Esophagus muscularis mucosa (tissue), 4 donors: Measurements from ENCODE around the gene SND1. TPM values are rescaled to one million over a fixed set of nuclear protein-coding genes. Genes with fewer than 3 reads are reported as not detected.

Source experiments
- DNase-seq: peaks from one replicate; pipeline ENCODE4 v3.0.0-alpha.2; 2017; ENCODE audit errors: extremely low spot score
- H3K27ac ChIP-seq, 4 donors: fragments of 200-600 bp; sonication (generic); replicated peaks in 1 of 4; 1 replicate in 3 of 4; 2 replicates in 1 of 4; pipeline ENCODE4 v1.5.1; 2016 to 2019; ENCODE audit warnings: mild to moderate bottlenecking in 1 of 4
- H3K27me3 ChIP-seq, 4 donors: fragments of 200-600 bp; sonication (generic); one replicate each; pipeline versions ENCODE4 v1.5.1 to v1.6.0; 2016 to 2019
- H3K36me3 ChIP-seq, 4 donors: fragments of 200-600 bp; sonication (generic); one replicate each; pipeline ENCODE4 v1.5.1; 2016 to 2019
- H3K4me1 ChIP-seq, 4 donors: fragments of 200-600 bp; sonication (generic); one replicate each; pipeline ENCODE4 v1.5.1; 2016 to 2019
- H3K4me3 ChIP-seq, 4 donors: fragments of 200-600 bp; sonication (generic); 1 replicate in 2 of 4; 2 replicates in 2 of 4; pipeline ENCODE4 v1.5.1; 2016 to 2019; ENCODE audit warnings: mild to moderate bottlenecking in 4 of 4, moderate library complexity in 1 of 4
- H3K9me3 ChIP-seq, 4 donors: fragments of 200-600 bp; sonication (generic); 1 replicate in 3 of 4; 2 replicates in 1 of 4; pipeline ENCODE4 v1.5.1; 2016 to 2019
- CTCF ChIP-seq, 3 experiments: fragments of 200-600 bp in 2 of 3; fragments of 450-650 bp in 1 of 3; sonication (generic) in 2 of 3; IDR thresholded peaks; one replicate each; pipeline ENCODE4 v1.5.1; 2017 to 2019; ENCODE audit warnings: antibody characterized with exemption in 3 of 3, mild to moderate bottlenecking in 2 of 3, moderate library complexity in 1 of 3
- EP300 ChIP-seq: sonication (generic); formaldehyde crosslinking; IDR thresholded peaks from one replicate; pipeline ENCODE4 v1.6.1; 2017; ENCODE audit warnings: antibody characterized with exemption
- POLR2A ChIP-seq: fragments of 450-650 bp; IDR thresholded peaks from one replicate; pipeline ENCODE4 v1.6.1; 2017; ENCODE audit warnings: antibody characterized with exemption, moderate library complexity, mild to moderate bottlenecking, low read depth
- POLR2AphosphoS5 ChIP-seq, 2 donors: sonication (generic); formaldehyde crosslinking; IDR thresholded peaks; one replicate each; pipeline ENCODE4 v1.6.1; 2017; ENCODE audit warnings: antibody characterized with exemption in 2 of 2
- WGBS: methylation state at CpG from one replicate; pipeline ENCODE4 v1.1.5; 2018; 5-methylcytosine and 5-hydroxymethylcytosine counted together
- intact Hi-C: fragments of 100-400 bp; cut with DNase I; formaldehyde crosslinking; loops from one replicate; pipeline ENCODE4 v1.15.1; 2023
- total RNA-seq, 4 donors: library from RNA; depleted of rRNA; stranded (reverse); fragments of >200 nt; gene quantifications; one replicate each; pipeline versions ENCODE4 v1.1.0 to v1.2.1, GENCODE V29; 2016

The SND1 gene
- total RNA-seq, 4 donors from 2014 or later: 71.4 to 91.2 (median 81.3) TPM

- Histone ChIP-seq H3K36me3 (peaks cover 0 to 4% (median 0%) of the 10 kb centered on the region in 4 donors), H3K9me3 (no peaks in the 10 kb centered on the region), H3K4me3 (no peak overlapping the region), H3K27ac (no peak overlapping the region), H3K4me1 (peaks cover 2 to 11% (median 9%) of the 10 kb centered on the region in 4 donors), H3K27me3 (no peaks in the 10 kb centered on the region)
- TF ChIP-seq CTCF (IDR thresholded peaks at IDR 0.05) (no peak), EP300 (no peak), POLR2AphosphoS5 (IDR thresholded peaks at IDR 0.05) (no peak), POLR2A (no peak)
- 80% methylated on average over 2 of the region's 2 CpGs for WGBS
- intact Hi-C loops: no loop called here
- DNase-seq: no peak
Measured at GRCh38 chr7:128003787-128004186, 351.8 kb downstream of the SND1 start.

- Histone ChIP-seq H3K36me3 (peaks cover 0 to 4% (median 0%) of the 10 kb centered on the region in 4 donors), H3K4me3 (no peak overlapping the region), H3K27ac (no peak overlapping the region), H3K4me1 (peaks cover 2 to 12% (median 9%) of the 10 kb centered on the region in 4 donors), H3K9me3 (no peaks in the 10 kb centered on the region), H3K27me3 (no peaks in the 10 kb centered on the region)
- no peak for DNase-seq
- intact Hi-C loops: no loop called here
- 90% methylated on average over 6 of the region's 6 CpGs for WGBS
- TF ChIP-seq CTCF (IDR thresholded peaks at IDR 0.05) (no peak), POLR2A (no peak), POLR2AphosphoS5 (IDR thresholded peaks at IDR 0.05) (no peak), EP300 (no peak)
Measured at GRCh38 chr7:128004623-128005022, 352.6 kb downstream of the SND1 start.

- intact Hi-C loops: no loop called here
- DNase-seq: no peak
- H3K27ac ChIP-seq: no peak overlapping the region
- TF ChIP-seq POLR2A (no peak), CTCF (IDR thresholded peaks at IDR 0.05) (no peak), EP300 (no peak), POLR2AphosphoS5 (IDR thresholded peaks at IDR 0.05) (no peak)
- peaks cover 0 to 4% (median 0%) of the 10 kb centered on the region in 4 donors for H3K36me3 ChIP-seq
- H3K4me1 ChIP-seq: peaks cover 1 to 14% (median 10%) of the 10 kb centered on the region in 4 donors
- H3K4me3 ChIP-seq: no peak overlapping the region
- no peaks in the 10 kb centered on the region for H3K27me3 ChIP-seq
- 91% methylated on average over 7 of the region's 7 CpGs for WGBS
- no peaks in the 10 kb centered on the region for H3K9me3 ChIP-seq
Measured at GRCh38 chr7:128005117-128005516, 353.1 kb downstream of the SND1 start.

- H3K27ac ChIP-seq: no peak overlapping the region
- TF ChIP-seq POLR2A (no peak), EP300 (no peak), POLR2AphosphoS5 (IDR thresholded peaks at IDR 0.05) (no peak), CTCF (IDR thresholded peaks at IDR 0.05) (no peak)
- H3K4me3 ChIP-seq: no peak overlapping the region
- WGBS: 88% methylated on average over 2 of the region's 3 CpGs
- H3K9me3 ChIP-seq: no peaks in the 10 kb centered on the region
- intact Hi-C loops: no loop called here
- peaks cover 5 to 15% (median 11%) of the 10 kb centered on the region in 4 donors for H3K4me1 ChIP-seq
- H3K36me3 ChIP-seq: peaks cover 0 to 4% (median 0%) of the 10 kb centered on the region in 4 donors
- no peak for DNase-seq
- no peaks in the 10 kb centered on the region for H3K27me3 ChIP-seq
Measured at GRCh38 chr7:128005759-128006159, 353.8 kb downstream of the SND1 start.
